IMR-90 (cell line): Measurements from ENCODE around the gene HBZ. TPM values are rescaled to one million over a fixed set of nuclear protein-coding genes. Genes with fewer than 3 reads are reported as not detected.

Experiments
- ATAC-seq: fragments of 200-7000 bp; cut with Tn5 transposase; 2 replicates; pipeline ENCODE4 v1.9.1; 2020; ENCODE audit warnings: low read depth, mild to moderate bottlenecking, moderate library complexity
- BruUV-seq: library from RNA; stranded (reverse); fragments of 400-500 nt; replicated peaks from 2 replicates; lab custom pipeline; 2021; lab: Mats Ljungman, UMichigan
- CTCF ChIA-PET: fragments of 300-600 bp; formaldehyde crosslinking; extraction: SDS; loops from one replicate; lab custom pipeline; 2021; ENCODE audit warnings: antibody characterized with exemption; lab: Yijun Ruan, JAX
- POLR2A ChIA-PET: fragments of 300-600 bp; sonication (Branson Sonifier 250); formaldehyde crosslinking; loops from one replicate; lab custom pipeline; 2022; ENCODE audit warnings: antibody characterized with exemption; ENCODE audit not compliant: unreplicated experiment; lab: Charles Lee
- DNase-seq: peaks from one replicate; pipeline ENCODE4 v3.0.0; 2013
- H2AFZ ChIP-seq: replicated peaks from 2 replicates; pipeline ENCODE3; 2013; ENCODE audit warnings: low read length, mild to moderate bottlenecking; ENCODE audit not compliant: poor library complexity
- H2AK5ac ChIP-seq: 2 replicates; pipeline ENCODE4 v1.6.1; 2013; ENCODE audit warnings: low read depth, low read length, inconsistent platforms
- H2AK9ac ChIP-seq: replicated peaks from 2 replicates; pipeline ENCODE3; 2013; ENCODE audit warnings: mild to moderate bottlenecking, low read depth, low read length, moderate library complexity; ENCODE audit not compliant: poor library complexity
- H2BK120ac ChIP-seq: 2 replicates; pipeline ENCODE4 v1.6.1; 2013; ENCODE audit warnings: low read depth, low read length, inconsistent platforms
- H2BK15ac ChIP-seq: 3 replicates; pipeline ENCODE4 v1.6.1; 2013; ENCODE audit warnings: low read depth, low read length, inconsistent platforms
- H2BK20ac ChIP-seq: 2 replicates; pipeline ENCODE4 v1.6.1; 2013; ENCODE audit warnings: low read depth, mild to moderate bottlenecking, inconsistent platforms, low read length, moderate library complexity
- H2BK5ac ChIP-seq: 2 replicates; pipeline ENCODE4 v1.6.1; 2013; ENCODE audit warnings: mild to moderate bottlenecking, low read depth, low read length, inconsistent platforms; ENCODE audit not compliant: poor library complexity, severe bottlenecking
- H3K14ac ChIP-seq: replicated peaks from 2 replicates; pipeline ENCODE4 v1.6.1; 2013; ENCODE audit warnings: low read depth, low read length, inconsistent platforms
- H3K18ac ChIP-seq: 2 replicates; pipeline ENCODE4 v1.6.1; 2013; ENCODE audit warnings: low read depth, low read length, control low read depth
- H3K23ac ChIP-seq: 2 replicates; pipeline ENCODE4 v1.6.1; 2013; ENCODE audit warnings: low read depth, low read length, inconsistent platforms
- H3K27ac ChIP-seq: 2 replicates; pipeline ENCODE4 v1.5.1; 2013; ENCODE audit warnings: mild to moderate bottlenecking, control low read depth, low read length; ENCODE audit not compliant: insufficient read depth
- H3K27me3 ChIP-seq: 2 replicates; pipeline ENCODE4 v1.6.1; 2013; ENCODE audit warnings: low read length; ENCODE audit not compliant: control insufficient read depth, insufficient read depth
- H3K36me3 ChIP-seq: 2 replicates; pipeline ENCODE4 v1.6.1; 2013; ENCODE audit warnings: low read length, mixed read lengths; ENCODE audit not compliant: control insufficient read depth, insufficient read depth
- H3K4ac ChIP-seq: 2 replicates; pipeline ENCODE4 v1.6.1; 2013; ENCODE audit warnings: low read depth, low read length, inconsistent platforms
- H3K4me1 ChIP-seq: 2 replicates; pipeline ENCODE4 v1.6.1; 2013; ENCODE audit warnings: low read length, mixed read lengths; ENCODE audit not compliant: control insufficient read depth, insufficient read depth
- H3K4me2 ChIP-seq: 2 replicates; pipeline ENCODE4 v1.6.1; 2013; ENCODE audit warnings: low read depth, mild to moderate bottlenecking, control low read depth, low read length, moderate library complexity
- H3K4me3 ChIP-seq: 2 replicates; pipeline ENCODE4 v1.5.1; 2013; ENCODE audit warnings: low read depth, mild to moderate bottlenecking, control low read depth, low read length, moderate library complexity; ENCODE audit not compliant: insufficient read depth
- H3K56ac ChIP-seq: 2 replicates; pipeline ENCODE4 v1.6.1; 2013; ENCODE audit warnings: low read length, inconsistent platforms; ENCODE audit not compliant: insufficient read depth; ENCODE audit errors: extremely low read depth
- H3K79me1 ChIP-seq, 2 experiments: 2 replicates each; pipeline ENCODE4 v1.6.1; 2013; ENCODE audit warnings: low read length in 2 of 2, inconsistent platforms in 1 of 2, low read depth in 1 of 2
- H3K9ac ChIP-seq: 2 replicates; pipeline ENCODE4 v1.6.1; 2013; ENCODE audit warnings: low read depth, low read length, control low read depth
- H3K9me1 ChIP-seq: 2 replicates; pipeline ENCODE4 v1.6.1; 2013; ENCODE audit warnings: low read length, inconsistent platforms; ENCODE audit not compliant: insufficient read depth
- H3K9me3 ChIP-seq: 2 replicates; pipeline ENCODE4 v1.6.1; 2013; ENCODE audit warnings: low read length; ENCODE audit not compliant: control insufficient read depth, insufficient read depth
- H4K20me1 ChIP-seq: 2 replicates; pipeline ENCODE4 v1.6.1; 2013; ENCODE audit warnings: low read length, inconsistent platforms; ENCODE audit not compliant: insufficient read depth
- H4K5ac ChIP-seq: 2 replicates; pipeline ENCODE4 v1.6.1; 2013; ENCODE audit warnings: mild to moderate bottlenecking, low read depth, low read length, control low read depth
- H4K8ac ChIP-seq, 2 experiments: 2 replicates each; pipeline ENCODE4 v1.6.1; 2013; ENCODE audit warnings: low read depth in 2 of 2, low read length in 2 of 2, control low read depth in 1 of 2, inconsistent platforms in 1 of 2
- H4K91ac ChIP-seq: 2 replicates; pipeline ENCODE4 v1.6.1; 2013; ENCODE audit warnings: low read depth, low read length, inconsistent platforms; ENCODE audit not compliant: insufficient read depth
- BHLHE40 ChIP-seq: fragments of 150-350 bp; IDR thresholded peaks from 2 replicates; pipeline ENCODE4 v1.6.1; 2016; ENCODE audit warnings: mild to moderate bottlenecking, low read depth, low read length
- CEBPB ChIP-seq: IDR thresholded peaks from 2 replicates; pipeline ENCODE4 v1.6.1; 2012; ENCODE audit warnings: low read depth, low read length, improper control_type of control experiment
- CHD1 ChIP-seq: IDR thresholded peaks from 2 replicates; pipeline ENCODE4 v1.6.1; 2012; ENCODE audit warnings: low read depth, low read length, improper control_type of control experiment
- CTCF ChIP-seq: conservative IDR thresholded peaks from 2 replicates; pipeline ENCODE4 v1.5.1; 2012; ENCODE audit warnings: mild to moderate bottlenecking, low read depth, low read length, improper control_type of control experiment
- ELK1 ChIP-seq: fragments of 150-350 bp; IDR thresholded peaks from 2 replicates; pipeline ENCODE4 v1.6.1; 2016; ENCODE audit warnings: low read depth, mild to moderate bottlenecking, low read length, moderate library complexity, borderline replicate concordance
- MAFK ChIP-seq: IDR thresholded peaks from 2 replicates; pipeline ENCODE4 v1.6.1; 2012; ENCODE audit warnings: low read depth, low read length, improper control_type of control experiment
- MAZ ChIP-seq: IDR thresholded peaks from 2 replicates; pipeline ENCODE4 v1.6.1; 2012; ENCODE audit warnings: low read depth, mild to moderate bottlenecking, low read length, improper control_type of control experiment, moderate library complexity, borderline replicate concordance
- MXI1 ChIP-seq: IDR thresholded peaks from 2 replicates; pipeline ENCODE4 v1.6.1; 2012; ENCODE audit warnings: low read depth, mild to moderate bottlenecking, low read length, moderate library complexity, borderline replicate concordance
- NFE2L2 ChIP-seq: fragments of 150-350 bp; IDR thresholded peaks from 2 replicates; pipeline ENCODE4 v1.6.1; 2016; ENCODE audit warnings: low read depth, mild to moderate bottlenecking, low read length
- RAD21 ChIP-seq: IDR thresholded peaks from 2 replicates; pipeline ENCODE4 v1.6.1; 2012; ENCODE audit warnings: low read length, improper control_type of control experiment
- RCOR1 ChIP-seq: IDR thresholded peaks from 2 replicates; pipeline ENCODE4 v1.6.1; 2012; ENCODE audit warnings: mild to moderate bottlenecking, low read length, improper control_type of control experiment; ENCODE audit not compliant: insufficient replicate concordance
- RFX5 ChIP-seq: IDR thresholded peaks from 2 replicates; pipeline ENCODE4 v1.8.0; 2012; ENCODE audit warnings: low read depth, mild to moderate bottlenecking, low read length, moderate library complexity
- SMC3 ChIP-seq: fragments of 150-350 bp; IDR thresholded peaks from 2 replicates; pipeline ENCODE4 v1.6.1; 2016; ENCODE audit warnings: low read depth, mild to moderate bottlenecking, antibody characterized with exemption, low read length, moderate library complexity
- WGBS, 2 experiments: methylation state at CpG; one replicate each; pipeline versions ENCODE4 v1.1.5 to v1.1.7; 2013; ENCODE audit warnings: missing lambda C conversion rate in 2 of 2; ENCODE audit not compliant: insufficient read length in 1 of 2; ENCODE audit errors: extremely low coverage in 2 of 2; 5-methylcytosine and 5-hydroxymethylcytosine counted together
- dilution Hi-C: fragments of 300-500 bp; cut with HindIII; formaldehyde crosslinking; loops from one replicate; pipeline ENCODE4 v1.14.3; 2018; ENCODE audit warnings: low sequenced_read_pairs; ENCODE audit not compliant: unreplicated experiment
- in situ Hi-C: fragments of 300-500 bp; cut with MboI; formaldehyde crosslinking; loops from 3 replicates; pipeline ENCODE4 v1.14.3; 2019; ENCODE audit warnings: low sequenced_read_pairs, inconsistent platforms, mixed read lengths
- intact Hi-C: fragments of 100-400 bp; cut with micrococcal nuclease; formaldehyde crosslinking; loops from 2 replicates; pipeline ENCODE4 v1.10.0; 2022
- polyA plus RNA-seq, 3 experiments: library from polyadenylated mRNA; depleted of rRNA; stranded (reverse); fragments of >200 nt; gene quantifications; 2 replicates each; pipeline ENCODE4 v1.2.3, GENCODE V29; 2012; ENCODE audit warnings: low replicate concordance in 1 of 3
- total RNA-seq: library from RNA; depleted of rRNA; stranded (reverse); fragments of >200 nt; gene quantifications from 2 replicates; pipeline ENCODE4 v1.2.3, GENCODE V29; 2012
- TF ChIP-seq, protein P1 (sequence below): fragments of 150-350 bp; IDR thresholded peaks from 2 replicates; pipeline ENCODE4 v1.6.1; 2017; ENCODE audit warnings: mild to moderate bottlenecking, antibody characterized with exemption, low read length, low read depth

The HBZ gene
- total and polyA plus RNA-seq, 2 of the 4 experiments (the other 2 are of a cell fraction): not detected

DNA sequence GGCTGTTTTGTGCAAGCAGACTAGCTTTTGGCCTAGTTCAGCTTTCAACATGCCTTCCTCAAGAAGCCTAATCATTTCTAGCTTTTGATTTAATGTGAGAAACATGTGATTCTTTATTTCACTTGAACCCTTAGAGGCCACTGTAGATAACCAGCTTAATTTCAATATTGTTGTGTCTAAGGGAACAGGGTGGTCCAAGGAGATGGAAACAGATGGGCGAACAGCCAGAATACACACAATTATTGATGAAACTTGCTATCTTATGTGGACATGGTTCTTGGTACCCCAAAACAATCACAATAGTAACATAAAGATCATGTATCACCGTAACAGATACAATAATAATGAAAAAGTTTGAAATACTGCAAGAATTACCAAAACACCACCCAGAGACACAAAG lies 18.7 kb upstream of the HBZ start:
- dilution Hi-C loops (no loop called here), in situ Hi-C loops (no loop called here), intact Hi-C loops (no loop called here)
- Histone ChIP-seq H3K18ac (no peak overlapping the region), H2BK120ac (no peak overlapping the region), H2BK20ac (no peak overlapping the region), H4K5ac (no peak overlapping the region), H4K20me1 (peaks cover 23% of the 10 kb centered on the region), H3K27me3 (no peaks in the 10 kb centered on the region), H3K4ac (no peak overlapping the region), H2BK15ac (no peak overlapping the region), H3K4me1 (peaks cover 4% of the 10 kb centered on the region; the same call in 1 of the 2 replicates), H2AFZ (no peak overlapping the region), H3K23ac (no peak overlapping the region), H3K79me1 (peaks cover 39 to 69% of the 10 kb centered on the region in 2 experiments), H2AK5ac (no peak overlapping the region), H3K56ac (no peak overlapping the region), H4K8ac (no peak overlapping the region), H3K4me3 (no peak overlapping the region), H3K9ac (no peak overlapping the region), H2BK5ac (no peak overlapping the region), H2AK9ac (no peak overlapping the region), H3K4me2 (no peak overlapping the region), H3K9me3 (no peaks in the 10 kb centered on the region), H3K14ac (no peak overlapping the region), H3K36me3 (no peaks in the 10 kb centered on the region), H4K91ac (no peak overlapping the region), H3K27ac (no peak overlapping the region), H3K9me1 (peaks cover 4% of the 10 kb centered on the region; the same call in 1 of the 2 replicates)
- ChIA-PET CTCF (interaction anchor here (2.5 kb wide), 1 partner anchor 16 kb away, joined by 7 read pairs; no protein-coding TSS in a partner anchor), POLR2A (no interaction called here)
- no peak for ATAC-seq
- BruUV-seq: no TSS peak
- DNase-seq: no peak
- TF ChIP-seq CEBPB (no peak), CTCF (no peak), MXI1 (no peak), RFX5 (no peak), NFE2L2 (no peak), MAFK (no peak), RAD21 (no peak), CHD1 (no peak), MAZ (no peak), ELK1 (no peak), RCOR1 (no peak), BHLHE40 (no peak), SMC3 (no peak)
- TF ChIP-seq, protein P1, sequence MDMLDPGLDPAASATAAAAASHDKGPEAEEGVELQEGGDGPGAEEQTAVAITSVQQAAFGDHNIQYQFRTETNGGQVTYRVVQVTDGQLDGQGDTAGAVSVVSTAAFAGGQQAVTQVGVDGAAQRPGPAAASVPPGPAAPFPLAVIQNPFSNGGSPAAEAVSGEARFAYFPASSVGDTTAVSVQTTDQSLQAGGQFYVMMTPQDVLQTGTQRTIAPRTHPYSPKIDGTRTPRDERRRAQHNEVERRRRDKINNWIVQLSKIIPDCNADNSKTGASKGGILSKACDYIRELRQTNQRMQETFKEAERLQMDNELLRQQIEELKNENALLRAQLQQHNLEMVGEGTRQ: no peak
- no CpG with 5 or more reads among the region's 2 CpGs for WGBS, 2 experiments
